Measurements from ENCODE around the gene COBLL1.

The COBLL1 gene

GRCh38 chr2:164821338-164821737, 20.3 kb downstream of the COBLL1 start:
- no peaks in the 10 kb centered on the region for H3K36me3 ChIP-seq (ENCODE audit: control insufficient read depth in 2 of 2, insufficient read depth in 2 of 2, low read length in 2 of 2)
- no peak overlapping the region for H3K4me3 ChIP-seq (ENCODE audit: low read length in 2 of 2)
- no peak overlapping the region for H3K27ac ChIP-seq (ENCODE audit: low read depth in 2 of 2, low read length in 2 of 2)
- H3K27me3 ChIP-seq (ENCODE audit: control insufficient read depth in 2 of 2, insufficient read depth in 2 of 2, low read length in 2 of 2): no peaks in the 10 kb centered on the region
- no peak overlapping the region for H3K9ac ChIP-seq (ENCODE audit: low read depth in 1 of 2, low read length in 2 of 2)
- no peaks in the 10 kb centered on the region for H3K9me3 ChIP-seq (ENCODE audit: control insufficient read depth in 2 of 2, low read length in 2 of 2)
- H3K4me1 ChIP-seq (ENCODE audit: control insufficient read depth in 2 of 2, insufficient read depth in 2 of 2, low read length in 2 of 2): peaks cover 0 to under 1% of the 10 kb centered on the region in 2 donors

GRCh38 chr2:164818149-164819136, 23.2 kb downstream of the COBLL1 start:
- Histone ChIP-seq H3K27me3 (ENCODE audit: control insufficient read depth in 2 of 2, insufficient read depth in 2 of 2, low read length in 2 of 2) (no peaks in the 10 kb centered on the region), H3K4me3 (ENCODE audit: low read length in 2 of 2) (no peak overlapping the region), H3K36me3 (ENCODE audit: control insufficient read depth in 2 of 2, insufficient read depth in 2 of 2, low read length in 2 of 2) (no peaks in the 10 kb centered on the region), H3K9me3 (ENCODE audit: control insufficient read depth in 2 of 2, low read length in 2 of 2) (no peaks in the 10 kb centered on the region), H3K4me1 (ENCODE audit: control insufficient read depth in 2 of 2, insufficient read depth in 2 of 2, low read length in 2 of 2) (no peaks in the 10 kb centered on the region), H3K27ac (ENCODE audit: low read depth in 2 of 2, low read length in 2 of 2) (no peak overlapping the region), H3K9ac (ENCODE audit: low read depth in 1 of 2, low read length in 2 of 2) (no peak overlapping the region)

GRCh38 chr2:164816900-164817299, 24.7 kb downstream of the COBLL1 start:
- H3K4me1 ChIP-seq (ENCODE audit: control insufficient read depth in 2 of 2, insufficient read depth in 2 of 2, low read length in 2 of 2): no peaks in the 10 kb centered on the region
- H3K27ac ChIP-seq (ENCODE audit: low read depth in 2 of 2, low read length in 2 of 2): no peak overlapping the region
- no peaks in the 10 kb centered on the region for H3K9me3 ChIP-seq (ENCODE audit: control insufficient read depth in 2 of 2, low read length in 2 of 2)

GRCh38 chr2:164816046-164816445, 25.6 kb downstream of the COBLL1 start:
- no peaks in the 10 kb centered on the region for H3K4me1 ChIP-seq (ENCODE audit: control insufficient read depth in 2 of 2, insufficient read depth in 2 of 2, low read length in 2 of 2)
- H3K36me3 ChIP-seq (ENCODE audit: control insufficient read depth in 2 of 2, insufficient read depth in 2 of 2, low read length in 2 of 2): no peaks in the 10 kb centered on the region
- H3K4me3 ChIP-seq (ENCODE audit: low read length in 2 of 2): no peak overlapping the region
- no peaks in the 10 kb centered on the region for H3K9me3 ChIP-seq (ENCODE audit: control insufficient read depth in 2 of 2, low read length in 2 of 2)
- no peaks in the 10 kb centered on the region for H3K27me3 ChIP-seq (ENCODE audit: control insufficient read depth in 2 of 2, insufficient read depth in 2 of 2, low read length in 2 of 2)
- no peak overlapping the region for H3K27ac ChIP-seq (ENCODE audit: low read depth in 2 of 2, low read length in 2 of 2)
- no peak overlapping the region for H3K9ac ChIP-seq (ENCODE audit: low read depth in 1 of 2, low read length in 2 of 2)

More at GRCh38 chr2:164816900-164817299, 24.7 kb downstream of the COBLL1 start:
- H3K4me3 ChIP-seq (ENCODE audit: low read length in 2 of 2): no peak overlapping the region
- no peak overlapping the region for H3K9ac ChIP-seq (ENCODE audit: low read depth in 1 of 2, low read length in 2 of 2)
- H3K27me3 ChIP-seq (ENCODE audit: control insufficient read depth in 2 of 2, insufficient read depth in 2 of 2, low read length in 2 of 2): no peaks in the 10 kb centered on the region
- no peaks in the 10 kb centered on the region for H3K36me3 ChIP-seq (ENCODE audit: control insufficient read depth in 2 of 2, insufficient read depth in 2 of 2, low read length in 2 of 2)

- Histone ChIP-seq H3K27ac (ENCODE audit: low read depth in 2 of 2, low read length in 2 of 2) (no peak overlapping the region), H3K9ac (ENCODE audit: low read depth in 1 of 2, low read length in 2 of 2) (no peak overlapping the region), H3K9me3 (ENCODE audit: control insufficient read depth in 2 of 2, low read length in 2 of 2) (no peaks in the 10 kb centered on the region), H3K4me3 (ENCODE audit: low read length in 2 of 2) (no peak overlapping the region), H3K27me3 (ENCODE audit: control insufficient read depth in 2 of 2, insufficient read depth in 2 of 2, low read length in 2 of 2) (no peaks in the 10 kb centered on the region), H3K36me3 (ENCODE audit: control insufficient read depth in 2 of 2, insufficient read depth in 2 of 2, low read length in 2 of 2) (no peaks in the 10 kb centered on the region), H3K4me1 (ENCODE audit: control insufficient read depth in 2 of 2, insufficient read depth in 2 of 2, low read length in 2 of 2) (no peaks in the 10 kb centered on the region)
These were observed 26.4 kb downstream of the COBLL1 start for GRCh38 chr2:164815071-164815793.

- Histone ChIP-seq H3K4me1 (ENCODE audit: control insufficient read depth in 2 of 2, insufficient read depth in 2 of 2, low read length in 2 of 2) (no peaks in the 10 kb centered on the region), H3K27ac (ENCODE audit: low read depth in 2 of 2, low read length in 2 of 2) (no peak overlapping the region), H3K27me3 (ENCODE audit: control insufficient read depth in 2 of 2, insufficient read depth in 2 of 2, low read length in 2 of 2) (no peaks in the 10 kb centered on the region), H3K4me3 (ENCODE audit: low read length in 2 of 2) (no peak overlapping the region), H3K9ac (ENCODE audit: low read depth in 1 of 2, low read length in 2 of 2) (no peak overlapping the region), H3K36me3 (ENCODE audit: control insufficient read depth in 2 of 2, insufficient read depth in 2 of 2, low read length in 2 of 2) (no peaks in the 10 kb centered on the region), H3K9me3 (ENCODE audit: control insufficient read depth in 2 of 2, low read length in 2 of 2) (no peaks in the 10 kb centered on the region)
These were observed 28.1 kb downstream of the COBLL1 start for GRCh38 chr2:164813535-164813934.

GRCh38 chr2:164812378-164812777, 29.2 kb downstream of the COBLL1 start:
- H3K27me3 ChIP-seq (ENCODE audit: control insufficient read depth in 2 of 2, insufficient read depth in 2 of 2, low read length in 2 of 2): no peaks in the 10 kb centered on the region
- H3K27ac ChIP-seq (ENCODE audit: low read depth in 2 of 2, low read length in 2 of 2): no peak overlapping the region
- no peaks in the 10 kb centered on the region for H3K36me3 ChIP-seq (ENCODE audit: control insufficient read depth in 2 of 2, insufficient read depth in 2 of 2, low read length in 2 of 2)
- no peaks in the 10 kb centered on the region for H3K4me1 ChIP-seq (ENCODE audit: control insufficient read depth in 2 of 2, insufficient read depth in 2 of 2, low read length in 2 of 2)
- H3K9ac ChIP-seq (ENCODE audit: low read depth in 1 of 2, low read length in 2 of 2): no peak overlapping the region
- H3K9me3 ChIP-seq (ENCODE audit: control insufficient read depth in 2 of 2, low read length in 2 of 2): no peaks in the 10 kb centered on the region
- H3K4me3 ChIP-seq (ENCODE audit: low read length in 2 of 2): no peak overlapping the region

- Histone ChIP-seq H3K4me3 (ENCODE audit: low read length in 2 of 2) (no peak overlapping the region), H3K9me3 (ENCODE audit: control insufficient read depth in 2 of 2, low read length in 2 of 2) (no peaks in the 10 kb centered on the region), H3K27ac (ENCODE audit: low read depth in 2 of 2, low read length in 2 of 2) (no peak overlapping the region), H3K27me3 (ENCODE audit: control insufficient read depth in 2 of 2, insufficient read depth in 2 of 2, low read length in 2 of 2) (no peaks in the 10 kb centered on the region), H3K9ac (ENCODE audit: low read depth in 1 of 2, low read length in 2 of 2) (no peak overlapping the region), H3K4me1 (ENCODE audit: control insufficient read depth in 2 of 2, insufficient read depth in 2 of 2, low read length in 2 of 2) (no peaks in the 10 kb centered on the region), H3K36me3 (ENCODE audit: control insufficient read depth in 2 of 2, insufficient read depth in 2 of 2, low read length in 2 of 2) (no peaks in the 10 kb centered on the region)
These were observed 29.8 kb downstream of the COBLL1 start for GRCh38 chr2:164811819-164812218.

- H3K9ac ChIP-seq (ENCODE audit: low read depth in 1 of 2, low read length in 2 of 2): no peak overlapping the region
- no peaks in the 10 kb centered on the region for H3K27me3 ChIP-seq (ENCODE audit: control insufficient read depth in 2 of 2, insufficient read depth in 2 of 2, low read length in 2 of 2)
- no peak overlapping the region for H3K27ac ChIP-seq (ENCODE audit: low read depth in 2 of 2, low read length in 2 of 2)
- no peaks in the 10 kb centered on the region for H3K9me3 ChIP-seq (ENCODE audit: control insufficient read depth in 2 of 2, low read length in 2 of 2)
- no peaks in the 10 kb centered on the region for H3K36me3 ChIP-seq (ENCODE audit: control insufficient read depth in 2 of 2, insufficient read depth in 2 of 2, low read length in 2 of 2)
- no peaks in the 10 kb centered on the region for H3K4me1 ChIP-seq (ENCODE audit: control insufficient read depth in 2 of 2, insufficient read depth in 2 of 2, low read length in 2 of 2)
- no peak overlapping the region for H3K4me3 ChIP-seq (ENCODE audit: low read length in 2 of 2)
These were observed 30.8 kb downstream of the COBLL1 start for GRCh38 chr2:164810843-164811242.

- Histone ChIP-seq H3K9me3 (ENCODE audit: control insufficient read depth in 2 of 2, low read length in 2 of 2) (no peaks in the 10 kb centered on the region), H3K27ac (ENCODE audit: low read depth in 2 of 2, low read length in 2 of 2) (no peak overlapping the region), H3K4me1 (ENCODE audit: control insufficient read depth in 2 of 2, insufficient read depth in 2 of 2, low read length in 2 of 2) (no peaks in the 10 kb centered on the region), H3K4me3 (ENCODE audit: low read length in 2 of 2) (no peak overlapping the region), H3K27me3 (ENCODE audit: control insufficient read depth in 2 of 2, insufficient read depth in 2 of 2, low read length in 2 of 2) (no peaks in the 10 kb centered on the region), H3K36me3 (ENCODE audit: control insufficient read depth in 2 of 2, insufficient read depth in 2 of 2, low read length in 2 of 2) (no peaks in the 10 kb centered on the region), H3K9ac (ENCODE audit: low read depth in 1 of 2, low read length in 2 of 2) (no peak overlapping the region)
These were observed 32.8 kb downstream of the COBLL1 start for GRCh38 chr2:164808776-164809175.
